ENCODE data around the gene CTSW.
A peak's percentile ranks its signal among the peaks of the same experiment; 100 is the strongest.

The CTSW gene

DNA sequence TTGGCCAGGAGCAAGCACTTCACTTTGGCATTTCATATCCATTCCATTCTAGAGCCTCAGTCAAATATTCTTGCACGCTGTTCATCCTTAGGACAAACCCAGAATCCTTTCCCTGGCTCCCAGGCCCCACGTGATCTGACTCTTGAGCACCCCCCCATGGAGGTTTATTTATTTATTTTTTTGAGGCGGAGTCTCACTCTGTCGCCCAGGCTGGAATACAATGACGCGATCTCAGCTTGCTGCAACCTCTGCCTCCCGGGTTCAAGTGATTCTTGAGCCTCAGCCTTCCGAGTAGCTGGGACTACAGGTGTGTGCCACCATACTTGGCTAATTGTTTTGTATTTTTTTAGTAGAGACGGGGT is 52.9 kb downstream of the CTSW start:
- peak in 1 of 2 experiments; percentile 34 for DNase-seq

Measured in NCI-H526 (cell line).